Astrocyte (in vitro differentiated cells and primary cell): Measurements from ENCODE around the gene CPZ.

Source experiments
- CTCF ChIP-seq: IDR thresholded peaks from 2 replicates; pipeline ENCODE4 v1.5.1; 2011; ENCODE audit warnings: low read depth, mild to moderate bottlenecking, inconsistent platforms, low read length, moderate library complexity; ENCODE audit not compliant: insufficient read depth
- EZH2 ChIP-seq: IDR thresholded peaks from 2 replicates; pipeline ENCODE4 v1.6.1; 2012; ENCODE audit warnings: mild to moderate bottlenecking, low read length, inconsistent platforms; ENCODE audit not compliant: insufficient read depth

DNA sequence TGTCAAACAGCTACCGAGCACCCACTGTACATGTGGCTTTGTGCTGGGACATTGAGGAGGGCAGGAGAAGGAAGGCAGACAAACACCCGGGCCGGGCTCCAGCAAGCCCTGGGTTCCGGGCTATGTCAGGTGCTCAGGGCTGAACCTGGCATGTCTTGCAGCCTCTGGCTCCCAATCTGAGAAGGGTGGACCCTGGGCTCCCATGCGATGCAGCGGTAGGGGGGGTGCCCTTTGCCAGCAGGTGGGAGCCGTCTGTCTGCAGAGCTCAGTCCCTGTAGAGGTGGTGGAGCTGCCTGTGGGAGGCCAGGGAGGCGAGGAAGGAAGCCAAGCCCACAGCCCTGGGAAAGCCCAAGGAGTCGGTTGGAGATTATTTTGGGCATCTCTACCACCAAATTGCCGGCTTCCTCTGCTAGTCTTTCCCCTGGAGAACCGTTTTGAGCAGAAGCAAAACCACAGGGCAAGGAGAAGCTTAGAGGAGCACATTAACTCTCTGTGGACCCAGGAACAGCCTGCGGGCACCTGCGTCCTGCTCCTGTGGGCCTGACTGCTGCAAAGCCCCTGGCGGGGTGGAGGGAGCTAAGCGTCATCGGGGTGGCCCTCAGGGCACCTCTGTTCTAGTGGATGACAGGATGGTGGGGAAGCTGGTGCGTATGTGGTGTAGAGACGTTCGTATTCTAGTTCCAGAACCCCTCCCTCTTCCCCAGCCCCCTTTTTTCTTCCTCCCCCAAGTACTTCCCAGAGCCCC lies 10.3 kb downstream of the CPZ start:
- TF ChIP-seq CTCF (no peak), EZH2 (no peak)
